NCI-H2029 (cell line): ENCODE results near the gene MT1A.
A peak's percentile ranks its signal among the peaks of the same experiment; 100 is the strongest.

Source experiments
- DNase-seq: peaks from one replicate; lab custom pipeline; 2025; lab: John Stamatoyannopoulos, UW

Gene MT1A

DNA sequence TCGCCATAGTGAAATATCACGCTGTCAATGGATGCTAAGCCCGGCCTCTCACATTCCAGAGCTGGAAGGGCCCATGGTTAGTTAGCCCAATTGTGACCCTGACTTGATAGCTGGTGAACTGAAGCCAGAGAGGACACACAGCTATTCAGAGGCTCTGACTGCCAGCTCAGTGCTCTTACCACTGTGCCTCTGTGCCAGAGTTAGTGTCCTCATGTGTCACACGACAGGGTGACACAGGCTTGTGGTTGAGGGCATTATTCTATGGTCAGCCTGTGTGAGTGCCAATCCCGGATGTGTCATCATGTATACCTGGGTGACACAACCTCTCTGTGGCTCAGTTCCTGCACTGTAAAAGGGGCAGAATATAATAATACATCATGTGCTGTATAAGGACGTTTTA is 41.4 kb downstream of the MT1A start:
- DNase-seq = no peak

DNA sequence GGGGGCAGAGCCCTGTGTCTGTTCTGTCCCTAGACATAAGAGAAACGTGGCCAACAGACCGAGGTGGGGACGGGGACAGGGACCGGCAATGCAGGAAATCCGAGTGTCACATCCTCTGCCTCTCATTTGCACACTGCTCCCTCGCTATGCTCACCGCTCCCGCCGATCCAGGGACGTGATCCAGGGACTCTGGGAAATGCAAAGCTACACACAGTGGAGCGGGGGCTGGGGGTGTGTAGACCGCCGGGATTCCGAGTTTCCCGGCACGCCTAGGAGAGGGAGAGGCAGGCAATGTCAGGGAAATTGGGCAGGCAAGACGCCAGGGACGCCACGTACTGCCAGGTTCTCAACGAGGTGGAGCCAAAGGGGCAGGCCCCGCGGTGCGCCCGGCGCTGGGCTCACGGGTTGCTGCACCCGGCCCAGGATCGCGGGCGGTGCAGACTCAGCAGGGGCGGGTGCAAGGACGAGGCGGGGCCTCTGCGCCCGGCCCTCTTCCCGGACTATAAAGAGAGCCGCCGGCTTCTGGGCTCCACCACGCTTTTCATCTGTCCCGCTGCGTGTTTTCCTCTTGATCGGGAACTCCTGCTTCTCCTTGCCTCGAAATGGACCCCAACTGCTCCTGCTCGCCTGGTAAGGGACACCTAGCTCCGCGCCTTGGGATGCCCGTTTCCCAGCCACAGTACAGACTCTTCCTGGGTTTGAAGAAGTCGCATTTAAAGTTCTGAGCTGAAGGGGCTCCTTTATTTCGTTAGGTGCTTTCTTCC is 43.7 kb downstream of the MT1A start, which contains the start of gene MT1X:
Gene MT1X (plus strand): TSS at position 532 of the 764 bp plus-strand sequence. CDS start 71 bp downstream, at position 603.
- DNase-seq = peak; percentile 68

DNA sequence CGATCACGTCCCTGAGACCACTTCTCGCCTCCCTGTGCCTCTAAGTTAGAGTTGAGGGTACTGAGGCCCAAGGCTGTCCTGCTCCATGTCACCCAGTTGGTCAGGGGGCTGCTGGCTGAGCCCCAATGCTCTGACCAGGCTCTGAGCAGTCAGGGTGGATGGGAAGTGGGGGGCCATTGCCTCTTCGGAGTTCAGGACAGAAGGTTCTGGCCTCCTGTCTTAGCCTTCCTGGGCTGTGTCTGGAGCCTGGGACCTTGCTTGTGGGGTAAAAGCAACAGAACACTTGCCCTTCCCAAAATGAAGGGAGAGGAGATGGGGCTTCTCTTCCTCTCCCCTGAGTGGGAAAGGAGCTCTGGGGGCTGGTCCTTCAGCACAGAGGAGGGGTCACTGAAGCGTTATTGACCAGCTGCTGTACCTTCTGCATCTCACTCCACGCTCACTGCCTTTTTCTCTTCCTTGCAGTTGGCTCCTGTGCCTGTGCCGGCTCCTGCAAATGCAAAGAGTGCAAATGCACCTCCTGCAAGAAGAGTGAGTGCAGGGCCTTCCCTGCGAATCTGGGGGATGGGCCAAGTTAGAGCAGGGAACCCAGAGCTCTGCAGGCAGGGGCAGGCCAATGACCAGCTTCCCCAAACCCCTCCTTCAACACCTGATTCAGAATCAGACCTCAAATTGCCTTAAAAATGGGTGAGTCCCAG is 44.4 kb downstream of the MT1A start:
- no peak for DNase-seq

DNA sequence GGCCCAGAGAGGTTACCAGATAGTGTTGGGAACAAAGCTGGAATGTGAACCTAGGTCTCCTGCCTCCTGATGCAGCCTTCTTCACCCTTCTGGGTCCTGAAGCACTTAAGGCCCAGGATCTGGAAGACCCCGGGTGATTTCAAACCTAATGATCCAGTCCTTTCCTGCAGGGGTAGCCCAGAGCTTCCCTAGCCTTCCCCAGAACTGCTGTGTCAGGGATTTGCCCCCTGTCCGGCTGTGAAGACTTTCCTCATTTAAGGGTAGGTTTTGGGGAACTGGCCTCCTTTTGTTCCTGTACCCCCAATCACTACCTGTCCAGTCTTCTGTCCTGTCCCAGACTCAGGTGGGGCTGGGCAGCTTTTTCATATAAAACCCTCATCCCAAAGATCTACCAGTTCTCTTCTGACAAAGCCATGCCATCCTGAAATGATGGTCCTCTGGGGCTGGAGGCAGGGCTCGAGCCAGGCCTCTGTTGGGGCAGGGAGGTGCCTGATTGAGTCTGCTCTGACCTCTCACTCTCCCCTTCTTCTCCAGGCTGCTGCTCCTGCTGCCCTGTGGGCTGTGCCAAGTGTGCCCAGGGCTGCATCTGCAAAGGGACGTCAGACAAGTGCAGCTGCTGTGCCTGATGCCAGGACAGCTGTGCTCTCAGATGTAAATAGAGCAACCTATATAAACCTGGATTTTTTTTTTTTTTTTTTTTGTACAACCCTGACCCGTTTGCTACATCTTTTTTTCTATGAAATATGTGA is 45.1 kb downstream of the MT1A start:
- DNase-seq = no peak

DNA sequence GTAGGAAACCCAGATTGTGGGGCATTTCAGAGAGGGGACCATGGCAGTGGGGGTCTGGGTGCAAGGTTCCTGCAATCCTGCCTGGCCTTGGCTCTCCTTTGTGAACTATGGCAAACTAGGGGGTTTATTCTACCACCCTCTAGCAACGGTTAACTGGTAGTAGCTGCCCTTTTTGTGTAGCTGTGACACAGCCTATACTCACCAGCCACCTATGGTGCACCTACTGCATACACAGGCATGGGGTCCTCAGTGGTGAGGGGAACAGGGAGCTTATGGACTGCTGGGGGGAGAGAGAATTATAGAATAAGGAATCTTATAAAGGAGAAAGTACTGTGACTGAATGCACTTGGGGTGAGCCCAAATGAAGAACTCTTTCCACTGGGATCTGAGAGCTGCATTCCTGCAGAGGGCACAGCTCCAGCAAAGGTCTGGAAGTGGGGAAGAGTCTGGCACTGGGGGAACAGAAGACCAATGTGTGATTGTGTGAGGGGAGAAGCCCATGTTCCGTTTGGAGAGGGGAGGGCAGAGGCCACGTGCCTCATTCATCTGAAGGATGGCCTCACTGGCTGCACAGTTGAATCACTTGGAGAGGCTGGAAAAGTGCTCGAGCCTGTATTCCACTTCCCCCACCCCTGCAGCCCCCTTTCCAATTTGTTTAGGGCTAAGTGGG is 45.9 kb downstream of the MT1A start:
- DNase-seq = no peak

DNA sequence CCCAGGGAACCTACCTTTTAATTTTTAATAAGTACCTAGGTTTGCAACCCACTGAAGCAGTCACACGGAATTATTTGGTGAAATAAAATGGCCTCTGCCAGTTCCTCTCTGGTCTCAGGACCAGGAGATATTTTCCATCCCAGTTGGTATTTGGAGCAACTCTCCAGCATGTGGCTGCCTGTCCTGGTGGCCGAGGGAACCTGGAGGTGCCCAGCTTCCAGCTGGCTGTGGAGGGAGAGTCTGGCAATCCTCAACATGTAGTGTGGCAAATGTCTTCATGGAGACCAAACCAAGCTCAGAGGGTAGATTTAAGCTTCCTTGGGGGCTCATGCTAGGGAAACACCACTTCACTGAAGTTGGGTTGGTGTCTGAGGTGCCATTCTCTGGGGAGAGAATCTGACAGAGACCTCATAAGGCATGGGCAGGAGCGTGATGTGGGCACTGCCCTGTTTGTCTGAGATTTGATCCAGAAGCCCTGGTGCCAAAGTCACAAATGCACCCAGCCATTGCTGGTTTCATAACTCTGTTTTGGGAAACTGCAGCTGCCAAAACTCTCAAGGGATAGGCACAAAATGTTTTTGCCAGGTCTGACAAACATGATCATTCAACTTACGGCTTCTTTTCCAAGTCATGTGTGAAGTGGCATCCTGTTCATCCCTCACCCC is 46.6 kb downstream of the MT1A start:
- DNase-seq = no peak

DNA sequence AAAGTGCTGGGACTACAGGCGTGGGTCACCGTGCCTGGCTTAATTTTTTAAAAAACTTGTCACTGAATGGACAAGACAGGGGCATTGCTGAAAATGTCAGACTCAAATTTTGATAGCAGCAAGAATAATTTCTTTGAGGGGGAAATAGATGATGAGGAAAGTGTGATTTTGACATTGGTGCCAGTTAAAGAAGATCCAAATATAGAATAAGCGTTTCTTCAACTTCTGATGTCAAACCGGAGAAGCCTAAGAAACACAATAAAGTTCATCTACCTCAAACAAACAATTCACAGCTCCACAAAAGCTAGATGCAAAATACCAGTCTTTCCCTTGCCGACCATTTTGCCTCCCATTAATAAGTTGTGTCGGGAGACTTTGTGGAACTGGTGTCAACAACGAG is 48.3 kb downstream of the MT1A start:
- DNase-seq = no peak

DNA sequence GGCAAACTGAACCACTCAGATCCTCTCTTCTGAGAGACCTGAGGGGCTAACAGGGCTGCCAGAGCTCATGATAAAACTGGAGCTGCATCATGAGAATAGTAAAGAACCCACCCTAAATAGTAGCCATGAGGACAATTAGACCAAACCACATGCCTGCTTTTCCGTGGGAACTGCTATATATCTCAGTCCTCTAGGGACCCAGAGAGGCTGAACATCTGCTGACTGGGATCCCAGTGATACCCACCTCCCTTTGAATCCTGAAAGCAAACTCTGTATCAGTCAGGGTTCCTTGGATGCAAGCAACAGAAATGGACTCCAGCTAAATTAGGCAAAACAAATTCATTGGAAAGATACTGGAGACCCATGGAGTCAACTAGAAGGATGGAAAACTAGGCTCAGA is 50.3 kb downstream of the MT1A start:
- no peak for DNase-seq

DNA sequence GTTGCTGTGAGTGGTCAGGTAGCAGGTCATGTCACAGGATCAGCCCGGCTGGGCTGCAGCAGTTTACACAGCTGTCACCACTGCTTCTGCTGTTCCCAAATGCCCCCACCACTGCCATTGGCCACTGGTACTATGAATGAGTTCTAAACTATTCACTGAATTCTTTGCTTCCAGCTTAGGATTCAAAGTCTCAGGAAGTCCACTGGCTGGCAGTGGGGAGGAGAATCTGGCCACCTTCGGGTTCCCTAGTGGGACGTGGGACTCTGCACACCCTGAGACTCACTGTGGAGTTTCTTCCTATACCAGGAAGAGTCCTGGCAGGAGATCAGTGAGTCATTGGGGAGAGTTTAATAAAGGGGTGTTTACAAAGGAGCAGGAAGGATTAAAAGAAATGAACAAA is 50.7 kb downstream of the MT1A start:
- no peak for DNase-seq
